ENCODE measurements around the gene TRERF1.
A peak's percentile ranks its signal among the peaks of the same experiment; 100 is the strongest.

The TRERF1 gene

GRCh38 chr6:42263165-42263728 lies 188.5 kb downstream of the TRERF1 start:
- Histone ChIP-seq H3K27me3 (ENCODE audit: insufficient read depth, insufficient read length) (no peaks in the 10 kb centered on the region), H3K9ac (ENCODE audit: insufficient read length, low read depth) (no peak overlapping the region), H3K36me3 (ENCODE audit: insufficient read depth, insufficient read length, low read length) (peaks cover 17% of the 10 kb centered on the region), H3K4me3 (ENCODE audit: insufficient read length, low read depth) (no peak overlapping the region), H3K9me3 (ENCODE audit: insufficient read depth, low read length) (no peaks in the 10 kb centered on the region), H3K4me1 (ENCODE audit: insufficient read depth, insufficient read length) (peaks cover 5% of the 10 kb centered on the region)
- no peak for TF ChIP-seq ZNF274 (IDR thresholded peaks at IDR 0.05; ENCODE audit: low read depth, low read length)
- no peak for TF ChIP-seq YY1 (IDR thresholded peaks at IDR 0.05; ENCODE audit: insufficient read depth, insufficient read length)
- no peak for TF ChIP-seq SUZ12 (IDR thresholded peaks at IDR 0.05; ENCODE audit: extremely low read depth, insufficient read depth, insufficient read length)
- DNase-seq (ENCODE audit: low read depth, low spot score): no peak

- H3K4me3 ChIP-seq (ENCODE audit: insufficient read length, low read depth): no peak overlapping the region
- no peak for DNase-seq (ENCODE audit: low read depth, low spot score)
- peaks cover 7% of the 10 kb centered on the region for H3K4me1 ChIP-seq (ENCODE audit: insufficient read depth, insufficient read length)
- no peaks in the 10 kb centered on the region for H3K27me3 ChIP-seq (ENCODE audit: insufficient read depth, insufficient read length)
- peaks cover 23% of the 10 kb centered on the region for H3K36me3 ChIP-seq (ENCODE audit: insufficient read depth, insufficient read length, low read length)
- no peak overlapping the region for H3K9ac ChIP-seq (ENCODE audit: insufficient read length, low read depth)
- TF ChIP-seq SUZ12 (IDR thresholded peaks at IDR 0.05; ENCODE audit: extremely low read depth, insufficient read depth, insufficient read length) (no peak), YY1 (IDR thresholded peaks at IDR 0.05; ENCODE audit: insufficient read depth, insufficient read length) (no peak), ZNF274 (IDR thresholded peaks at IDR 0.05; ENCODE audit: low read depth, low read length) (no peak)
- no peaks in the 10 kb centered on the region for H3K9me3 ChIP-seq (ENCODE audit: insufficient read depth, low read length)
Observed at GRCh38 chr6:42260972-42261371, 190.8 kb downstream of the TRERF1 start.

- DNase-seq (ENCODE audit: low read depth, low spot score): no peak
Observed at GRCh38 chr6:42260396-42260888, 191.3 kb downstream of the TRERF1 start.

GRCh38 chr6:42259841-42260395 lies 191.8 kb downstream of the TRERF1 start:
- Histone ChIP-seq H3K4me1 (ENCODE audit: insufficient read depth, insufficient read length) (peaks cover 7% of the 10 kb centered on the region), H3K36me3 (ENCODE audit: insufficient read depth, insufficient read length, low read length) (peaks cover 30% of the 10 kb centered on the region), H3K9ac (ENCODE audit: insufficient read length, low read depth) (no peak overlapping the region), H3K27me3 (ENCODE audit: insufficient read depth, insufficient read length) (no peaks in the 10 kb centered on the region), H3K9me3 (ENCODE audit: insufficient read depth, low read length) (no peaks in the 10 kb centered on the region), H3K4me3 (ENCODE audit: insufficient read length, low read depth) (no peak overlapping the region)
- TF ChIP-seq YY1 (IDR thresholded peaks at IDR 0.05; ENCODE audit: insufficient read depth, insufficient read length) (no peak), ZNF274 (IDR thresholded peaks at IDR 0.05; ENCODE audit: low read depth, low read length) (no peak), SUZ12 (IDR thresholded peaks at IDR 0.05; ENCODE audit: extremely low read depth, insufficient read depth, insufficient read length) (no peak)
- DNase-seq (ENCODE audit: low read depth, low spot score): no peak

More at GRCh38 chr6:42260396-42260888, 191.3 kb downstream of the TRERF1 start:
- no peaks in the 10 kb centered on the region for H3K27me3 ChIP-seq (ENCODE audit: insufficient read depth, insufficient read length)
- H3K36me3 ChIP-seq (ENCODE audit: insufficient read depth, insufficient read length, low read length): peaks cover 24% of the 10 kb centered on the region
- H3K9me3 ChIP-seq (ENCODE audit: insufficient read depth, low read length): no peaks in the 10 kb centered on the region
- H3K4me3 ChIP-seq (ENCODE audit: insufficient read length, low read depth): no peak overlapping the region
- TF ChIP-seq YY1 (IDR thresholded peaks at IDR 0.05; ENCODE audit: insufficient read depth, insufficient read length): no peak
- TF ChIP-seq ZNF274 (IDR thresholded peaks at IDR 0.05; ENCODE audit: low read depth, low read length): no peak
- no peak for TF ChIP-seq SUZ12 (IDR thresholded peaks at IDR 0.05; ENCODE audit: extremely low read depth, insufficient read depth, insufficient read length)
- no peak overlapping the region for H3K9ac ChIP-seq (ENCODE audit: insufficient read length, low read depth)
- H3K4me1 ChIP-seq (ENCODE audit: insufficient read depth, insufficient read length): peaks cover 7% of the 10 kb centered on the region

DNA sequence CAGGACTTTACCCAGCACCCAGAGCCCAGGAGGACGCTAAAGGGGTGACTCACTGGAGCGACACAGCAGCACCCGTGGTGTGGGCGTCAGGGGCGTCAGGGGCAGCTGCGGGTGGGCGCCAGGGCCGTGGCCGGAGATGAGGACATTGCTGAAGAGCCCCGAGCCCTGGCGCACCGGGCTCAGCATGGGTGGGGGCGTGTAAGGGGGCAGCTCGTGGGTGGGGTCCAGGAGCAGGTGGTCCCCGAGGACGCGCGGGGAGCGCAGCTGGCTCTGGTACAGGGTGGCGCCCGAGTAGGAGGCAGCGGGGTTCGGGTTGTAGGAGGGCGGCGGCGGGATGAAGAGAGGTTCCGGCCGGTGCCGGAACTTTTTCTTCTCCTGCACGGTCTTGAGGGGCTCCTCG lies 192.4 kb downstream of the TRERF1 start:
- Histone ChIP-seq H3K9ac (ENCODE audit: insufficient read length, low read depth) (no peak overlapping the region), H3K36me3 (ENCODE audit: insufficient read depth, insufficient read length, low read length) (peaks cover 36% of the 10 kb centered on the region), H3K4me1 (ENCODE audit: insufficient read depth, insufficient read length) (peaks cover 7% of the 10 kb centered on the region), H3K27me3 (ENCODE audit: insufficient read depth, insufficient read length) (no peaks in the 10 kb centered on the region), H3K4me3 (ENCODE audit: insufficient read length, low read depth) (no peak overlapping the region), H3K9me3 (ENCODE audit: insufficient read depth, low read length) (no peaks in the 10 kb centered on the region)
- DNase-seq (ENCODE audit: low read depth, low spot score): no peak
- TF ChIP-seq YY1 (IDR thresholded peaks at IDR 0.05; ENCODE audit: insufficient read depth, insufficient read length): no peak
- no peak for TF ChIP-seq SUZ12 (IDR thresholded peaks at IDR 0.05; ENCODE audit: extremely low read depth, insufficient read depth, insufficient read length)
- no peak for TF ChIP-seq ZNF274 (IDR thresholded peaks at IDR 0.05; ENCODE audit: low read depth, low read length)

DNA sequence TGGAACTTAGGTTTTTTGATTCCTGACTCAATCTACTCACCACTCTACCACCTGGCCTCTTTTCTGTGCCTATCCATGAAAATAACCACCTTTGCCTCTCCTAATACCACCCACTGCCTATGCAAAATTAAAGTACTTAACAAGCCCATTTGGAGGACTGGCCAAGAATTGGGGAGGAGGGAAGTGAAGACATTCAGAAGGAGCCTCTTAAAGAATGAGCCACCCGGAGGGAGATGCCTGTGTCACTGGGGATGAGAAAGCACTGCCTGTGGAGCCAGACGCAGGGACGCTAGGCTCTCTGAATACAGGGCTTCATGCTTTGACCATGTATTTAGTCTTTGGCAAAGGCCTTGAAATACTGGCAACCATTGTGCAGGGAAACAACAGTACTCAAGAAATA lies 194.1 kb downstream of the TRERF1 start:
- H3K27me3 ChIP-seq (ENCODE audit: insufficient read depth, insufficient read length): no peaks in the 10 kb centered on the region
- peaks cover 3% of the 10 kb centered on the region for H3K4me1 ChIP-seq (ENCODE audit: insufficient read depth, insufficient read length)
- no peak overlapping the region for H3K4me3 ChIP-seq (ENCODE audit: insufficient read length, low read depth)
- H3K36me3 ChIP-seq (ENCODE audit: insufficient read depth, insufficient read length, low read length): peaks cover 39% of the 10 kb centered on the region
- DNase-seq (ENCODE audit: low read depth, low spot score): peak; percentile 71
- no peak overlapping the region for H3K9ac ChIP-seq (ENCODE audit: insufficient read length, low read depth)
- no peaks in the 10 kb centered on the region for H3K9me3 ChIP-seq (ENCODE audit: insufficient read depth, low read length)
- TF ChIP-seq SUZ12 (IDR thresholded peaks at IDR 0.05; ENCODE audit: extremely low read depth, insufficient read depth, insufficient read length): no peak
- TF ChIP-seq YY1 (IDR thresholded peaks at IDR 0.05; ENCODE audit: insufficient read depth, insufficient read length): no peak
- TF ChIP-seq ZNF274 (IDR thresholded peaks at IDR 0.05; ENCODE audit: low read depth, low read length): no peak

DNA sequence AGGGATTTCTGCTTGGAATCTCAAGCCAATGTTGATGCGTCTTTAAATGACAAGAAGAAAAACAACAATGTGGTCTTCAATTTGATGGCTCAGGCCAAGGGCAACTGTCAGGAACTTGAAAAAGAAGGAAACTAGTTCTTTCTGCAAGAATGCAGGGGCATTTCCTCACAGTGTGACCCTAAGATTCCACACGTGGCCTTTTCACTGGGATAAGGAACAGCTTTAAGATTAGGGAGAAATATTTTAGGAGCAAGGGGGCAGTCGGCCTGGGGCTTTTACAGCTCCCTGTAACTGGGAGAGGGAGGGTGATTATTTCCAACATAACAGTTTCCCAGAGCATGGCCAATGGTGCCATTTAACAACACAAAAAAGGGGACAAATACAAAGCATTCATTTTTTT lies 194.7 kb downstream of the TRERF1 start:
- Histone ChIP-seq H3K36me3 (ENCODE audit: insufficient read depth, insufficient read length, low read length) (peaks cover 39% of the 10 kb centered on the region), H3K27me3 (ENCODE audit: insufficient read depth, insufficient read length) (no peaks in the 10 kb centered on the region)

More for the DNA sequence above, 194.7 kb downstream of the TRERF1 start:
- H3K9me3 ChIP-seq (ENCODE audit: insufficient read depth, low read length): no peaks in the 10 kb centered on the region
- TF ChIP-seq SUZ12 (IDR thresholded peaks at IDR 0.05; ENCODE audit: extremely low read depth, insufficient read depth, insufficient read length) (no peak), ZNF274 (IDR thresholded peaks at IDR 0.05; ENCODE audit: low read depth, low read length) (no peak), YY1 (IDR thresholded peaks at IDR 0.05; ENCODE audit: insufficient read depth, insufficient read length) (no peak)
- no peak overlapping the region for H3K4me3 ChIP-seq (ENCODE audit: insufficient read length, low read depth)
- peak; percentile 5 for DNase-seq (ENCODE audit: low read depth, low spot score)
- H3K9ac ChIP-seq (ENCODE audit: insufficient read length, low read depth): no peak overlapping the region
- peaks cover 4% of the 10 kb centered on the region for H3K4me1 ChIP-seq (ENCODE audit: insufficient read depth, insufficient read length)

Data from NT2/D1 (cell line).